Measurements from ENCODE around the gene MPC1.
"Not testable (repeated sequence)": the region's sequence is repeated elsewhere in the genome, so short reads cannot be mapped to it uniquely, and the experiment has no call there.

The MPC1 gene

DNA sequence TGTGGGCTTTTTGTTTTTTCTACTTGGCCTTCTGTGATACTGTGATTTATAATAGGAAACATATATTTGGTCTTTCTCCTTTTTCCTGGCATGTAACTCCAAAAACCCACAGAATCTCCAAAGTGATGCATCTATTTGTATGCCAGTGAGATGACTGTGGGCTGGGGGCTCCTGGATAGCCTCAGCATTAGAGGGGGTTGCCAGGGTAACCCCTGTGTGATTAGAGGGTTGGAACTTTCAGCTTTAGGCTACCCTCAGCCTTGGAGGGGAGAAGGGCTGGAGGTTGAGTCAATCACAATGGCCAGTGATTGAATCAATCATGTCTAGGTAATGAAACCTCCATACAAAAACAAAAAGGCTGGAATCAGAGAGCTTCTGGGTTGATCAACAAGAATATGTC lies 29.8 kb downstream of the MPC1 start:
- no peak for DNase-seq
- Histone ChIP-seq H3K27ac (ENCODE audit: insufficient read depth, low read length, poor library complexity, severe bottlenecking) (no peak overlapping the region), H3K36me3 (ENCODE audit: control insufficient read depth, insufficient read depth, low read length) (no peaks in the 10 kb centered on the region), H3K4me3 (ENCODE audit: insufficient read depth, low read depth, low read length, poor library complexity, severe bottlenecking) (no peak overlapping the region), H3K4me1 (ENCODE audit: control insufficient read depth, insufficient read depth, low read length, poor library complexity, severe bottlenecking) (no peaks in the 10 kb centered on the region), H3K9me3 (ENCODE audit: control insufficient read depth, low read length) (no peaks in the 10 kb centered on the region), H3K27me3 (replicated peaks; ENCODE audit: control insufficient read depth, insufficient read depth, low read length, poor library complexity, severe bottlenecking) (no peaks in the 10 kb centered on the region)

DNA sequence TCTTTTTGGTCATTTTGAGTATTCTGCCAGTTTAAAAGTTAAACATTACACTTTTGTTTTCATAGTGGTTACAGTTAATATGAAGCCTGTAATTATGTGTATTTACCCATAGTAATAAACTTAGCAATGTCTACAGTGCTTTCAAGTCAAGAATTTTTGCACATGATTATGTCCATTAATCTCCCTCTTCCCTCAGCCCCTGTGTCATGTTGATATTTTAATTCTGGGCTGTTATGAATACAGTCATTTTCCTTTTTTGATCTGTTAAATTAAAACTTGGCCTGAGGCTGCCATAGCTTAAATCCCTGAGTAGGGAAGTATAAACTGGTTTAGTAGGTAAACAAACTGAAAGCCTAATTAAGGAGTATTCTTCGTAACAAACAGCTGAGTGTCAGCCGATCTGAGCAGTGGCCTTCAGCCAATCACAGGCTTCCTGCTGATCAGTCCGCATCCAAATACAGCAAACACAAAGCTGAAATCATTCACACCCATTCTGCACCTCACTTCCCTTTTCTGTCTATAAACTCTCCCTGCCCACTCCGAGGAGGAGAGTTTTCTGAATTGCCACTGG lies 30.9 kb downstream of the MPC1 start:
- DNase-seq, result no peak
- Histone ChIP-seq H3K4me1 (ENCODE audit: control insufficient read depth, insufficient read depth, low read length, poor library complexity, severe bottlenecking) (no peaks in the 10 kb centered on the region), H3K27ac (ENCODE audit: insufficient read depth, low read length, poor library complexity, severe bottlenecking) (no peak overlapping the region), H3K4me3 (ENCODE audit: insufficient read depth, low read depth, low read length, poor library complexity, severe bottlenecking) (no peak overlapping the region), H3K9me3 (ENCODE audit: control insufficient read depth, low read length) (no peaks in the 10 kb centered on the region), H3K27me3 (replicated peaks; ENCODE audit: control insufficient read depth, insufficient read depth, low read length, poor library complexity, severe bottlenecking) (no peaks in the 10 kb centered on the region), H3K36me3 (ENCODE audit: control insufficient read depth, insufficient read depth, low read length) (no peaks in the 10 kb centered on the region)

GRCh38 chr6:166348305-166348949 lies 34.3 kb downstream of the MPC1 start:
- Histone ChIP-seq H3K4me1 (ENCODE audit: control insufficient read depth, insufficient read depth, low read length, poor library complexity, severe bottlenecking) (no peaks in the 10 kb centered on the region), H3K27me3 (replicated peaks; ENCODE audit: control insufficient read depth, insufficient read depth, low read length, poor library complexity, severe bottlenecking) (no peaks in the 10 kb centered on the region), H3K4me3 (ENCODE audit: insufficient read depth, low read depth, low read length, poor library complexity, severe bottlenecking) (no peak overlapping the region), H3K9me3 (ENCODE audit: control insufficient read depth, low read length) (no peaks in the 10 kb centered on the region), H3K27ac (ENCODE audit: insufficient read depth, low read length, poor library complexity, severe bottlenecking) (no peak overlapping the region), H3K36me3 (ENCODE audit: control insufficient read depth, insufficient read depth, low read length) (no peaks in the 10 kb centered on the region)
- DNase-seq, result no peak

- Histone ChIP-seq H3K36me3 (ENCODE audit: control insufficient read depth, insufficient read depth, low read length) (no peaks in the 10 kb centered on the region), H3K27me3 (replicated peaks; ENCODE audit: control insufficient read depth, insufficient read depth, low read length, poor library complexity, severe bottlenecking) (no peaks in the 10 kb centered on the region), H3K4me1 (ENCODE audit: control insufficient read depth, insufficient read depth, low read length, poor library complexity, severe bottlenecking) (no peaks in the 10 kb centered on the region), H3K4me3 (ENCODE audit: insufficient read depth, low read depth, low read length, poor library complexity, severe bottlenecking) (no peak overlapping the region), H3K9me3 (ENCODE audit: control insufficient read depth, low read length) (no peaks in the 10 kb centered on the region), H3K27ac (ENCODE audit: insufficient read depth, low read length, poor library complexity, severe bottlenecking) (no peak overlapping the region)
- no peak for DNase-seq
These were observed 35.8 kb downstream of the MPC1 start for GRCh38 chr6:166346965-166347364.

DNA sequence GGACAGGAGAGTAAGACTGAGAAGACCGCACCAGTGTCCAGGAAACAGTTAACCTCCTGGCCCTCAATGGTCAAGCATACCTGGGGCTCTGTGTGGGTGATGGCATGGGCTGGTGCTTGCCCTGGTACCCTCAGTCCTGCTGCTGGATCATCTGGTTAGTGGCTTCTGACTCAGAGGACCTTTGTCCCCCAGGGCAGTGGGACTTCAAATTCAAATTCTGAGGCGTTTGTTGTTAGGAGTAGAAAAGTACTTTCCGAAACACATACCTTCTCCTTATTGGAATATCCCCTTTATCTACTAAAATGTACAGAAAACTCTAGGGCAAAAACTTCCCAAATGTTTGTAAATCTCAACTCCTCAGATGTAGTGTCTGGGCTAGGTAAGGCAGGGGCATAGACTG lies 36.3 kb downstream of the MPC1 start:
- no peaks in the 10 kb centered on the region for H3K4me1 ChIP-seq (ENCODE audit: control insufficient read depth, insufficient read depth, low read length, poor library complexity, severe bottlenecking)
- H3K36me3 ChIP-seq (ENCODE audit: control insufficient read depth, insufficient read depth, low read length), result no peaks in the 10 kb centered on the region
- no peaks in the 10 kb centered on the region for H3K9me3 ChIP-seq (ENCODE audit: control insufficient read depth, low read length)
- DNase-seq, result no peak
- H3K4me3 ChIP-seq (ENCODE audit: insufficient read depth, low read depth, low read length, poor library complexity, severe bottlenecking), result no peak overlapping the region
- no peak overlapping the region for H3K27ac ChIP-seq (ENCODE audit: insufficient read depth, low read length, poor library complexity, severe bottlenecking)
- H3K27me3 ChIP-seq (replicated peaks; ENCODE audit: control insufficient read depth, insufficient read depth, low read length, poor library complexity, severe bottlenecking), result no peaks in the 10 kb centered on the region

DNA sequence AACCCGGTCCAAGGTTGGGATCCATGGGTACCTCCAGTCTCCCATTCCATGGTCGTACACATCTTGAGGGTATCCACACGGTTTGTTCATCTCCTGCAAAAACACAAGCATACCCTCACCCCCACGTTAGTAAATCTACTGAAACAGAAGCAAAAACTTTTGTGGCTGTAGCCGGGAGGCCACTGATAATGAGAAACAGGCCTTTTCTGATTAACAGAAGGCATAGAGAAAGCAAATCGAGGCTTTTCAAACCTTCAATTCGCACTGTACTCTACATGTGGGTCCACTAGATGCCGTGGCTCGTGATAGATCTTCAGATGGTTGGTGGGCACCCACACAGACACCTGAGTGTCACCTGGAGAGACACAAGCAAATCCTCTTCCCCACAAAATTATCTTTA lies 37.1 kb downstream of the MPC1 start:
- H3K4me1 ChIP-seq (ENCODE audit: control insufficient read depth, insufficient read depth, low read length, poor library complexity, severe bottlenecking); H3K36me3 ChIP-seq (ENCODE audit: control insufficient read depth, insufficient read depth, low read length); DNase-seq; H3K27ac ChIP-seq (ENCODE audit: insufficient read depth, low read length, poor library complexity, severe bottlenecking); H3K4me3 ChIP-seq (ENCODE audit: insufficient read depth, low read depth, low read length, poor library complexity, severe bottlenecking); H3K9me3 ChIP-seq (ENCODE audit: control insufficient read depth, low read length); H3K27me3 ChIP-seq (replicated peaks; ENCODE audit: control insufficient read depth, insufficient read depth, low read length, poor library complexity, severe bottlenecking): not testable (repeated sequence)

GRCh38 chr6:166344921-166345320 lies 37.8 kb downstream of the MPC1 start:
- not testable (repeated sequence) for H3K9me3 ChIP-seq (ENCODE audit: control insufficient read depth, low read length); H3K27ac ChIP-seq (ENCODE audit: insufficient read depth, low read length, poor library complexity, severe bottlenecking); H3K36me3 ChIP-seq (ENCODE audit: control insufficient read depth, insufficient read depth, low read length); H3K4me3 ChIP-seq (ENCODE audit: insufficient read depth, low read depth, low read length, poor library complexity, severe bottlenecking); DNase-seq; H3K27me3 ChIP-seq (replicated peaks; ENCODE audit: control insufficient read depth, insufficient read depth, low read length, poor library complexity, severe bottlenecking); H3K4me1 ChIP-seq (ENCODE audit: control insufficient read depth, insufficient read depth, low read length, poor library complexity, severe bottlenecking)

DNA sequence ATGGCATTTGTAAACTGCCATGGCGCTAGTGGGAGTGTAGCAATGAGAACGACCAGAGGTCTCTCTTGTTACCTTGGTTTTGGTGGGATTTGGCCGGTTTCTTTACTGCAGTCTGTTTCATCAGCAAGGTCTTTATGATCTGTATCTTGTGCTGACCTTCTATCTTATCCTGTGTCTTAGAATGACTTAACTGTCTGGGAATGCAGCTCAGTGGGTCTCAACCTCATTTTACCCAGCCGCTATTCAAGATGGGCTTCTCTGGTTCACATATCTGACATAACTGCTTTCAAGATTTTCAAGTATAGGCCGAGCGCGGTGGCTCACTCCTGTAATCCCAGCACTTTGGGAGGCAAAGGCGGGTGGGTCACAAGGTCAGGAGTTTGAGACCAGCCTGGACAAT lies 38.5 kb downstream of the MPC1 start:
- no peak for DNase-seq
- no peaks in the 10 kb centered on the region for H3K36me3 ChIP-seq (ENCODE audit: control insufficient read depth, insufficient read depth, low read length)
- no peaks in the 10 kb centered on the region for H3K27me3 ChIP-seq (replicated peaks; ENCODE audit: control insufficient read depth, insufficient read depth, low read length, poor library complexity, severe bottlenecking)
- no peak overlapping the region for H3K4me3 ChIP-seq (ENCODE audit: insufficient read depth, low read depth, low read length, poor library complexity, severe bottlenecking)
- H3K9me3 ChIP-seq (ENCODE audit: control insufficient read depth, low read length), result no peaks in the 10 kb centered on the region
- no peak overlapping the region for H3K27ac ChIP-seq (ENCODE audit: insufficient read depth, low read length, poor library complexity, severe bottlenecking)
- H3K4me1 ChIP-seq (ENCODE audit: control insufficient read depth, insufficient read depth, low read length, poor library complexity, severe bottlenecking), result peaks cover 4% of the 10 kb centered on the region

DNA sequence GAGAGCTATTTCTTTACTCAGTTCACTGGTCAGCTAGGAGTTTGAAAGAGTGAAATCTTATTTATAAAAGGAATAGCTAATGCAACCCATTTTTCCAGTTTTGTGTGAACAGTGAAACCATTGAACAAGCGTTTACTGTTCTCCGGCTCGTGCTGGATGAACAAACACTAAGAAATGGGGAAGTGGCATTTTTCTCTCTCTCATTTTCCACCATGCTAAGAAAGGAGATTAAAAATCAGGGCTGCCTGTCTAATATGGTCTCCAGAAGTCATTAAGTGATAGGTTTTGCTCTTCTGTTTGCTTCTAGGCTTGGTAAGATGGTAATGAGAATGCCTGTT lies 39.6 kb downstream of the MPC1 start:
- no peak for DNase-seq
- Histone ChIP-seq H3K27ac (ENCODE audit: insufficient read depth, low read length, poor library complexity, severe bottlenecking) (peak overlapping the region; percentile 64), H3K27me3 (replicated peaks; ENCODE audit: control insufficient read depth, insufficient read depth, low read length, poor library complexity, severe bottlenecking) (no peaks in the 10 kb centered on the region), H3K4me3 (ENCODE audit: insufficient read depth, low read depth, low read length, poor library complexity, severe bottlenecking) (peak overlapping the region; percentile 89), H3K4me1 (ENCODE audit: control insufficient read depth, insufficient read depth, low read length, poor library complexity, severe bottlenecking) (peaks cover 4% of the 10 kb centered on the region), H3K9me3 (ENCODE audit: control insufficient read depth, low read length) (no peaks in the 10 kb centered on the region), H3K36me3 (ENCODE audit: control insufficient read depth, insufficient read depth, low read length) (no peaks in the 10 kb centered on the region)

DNA sequence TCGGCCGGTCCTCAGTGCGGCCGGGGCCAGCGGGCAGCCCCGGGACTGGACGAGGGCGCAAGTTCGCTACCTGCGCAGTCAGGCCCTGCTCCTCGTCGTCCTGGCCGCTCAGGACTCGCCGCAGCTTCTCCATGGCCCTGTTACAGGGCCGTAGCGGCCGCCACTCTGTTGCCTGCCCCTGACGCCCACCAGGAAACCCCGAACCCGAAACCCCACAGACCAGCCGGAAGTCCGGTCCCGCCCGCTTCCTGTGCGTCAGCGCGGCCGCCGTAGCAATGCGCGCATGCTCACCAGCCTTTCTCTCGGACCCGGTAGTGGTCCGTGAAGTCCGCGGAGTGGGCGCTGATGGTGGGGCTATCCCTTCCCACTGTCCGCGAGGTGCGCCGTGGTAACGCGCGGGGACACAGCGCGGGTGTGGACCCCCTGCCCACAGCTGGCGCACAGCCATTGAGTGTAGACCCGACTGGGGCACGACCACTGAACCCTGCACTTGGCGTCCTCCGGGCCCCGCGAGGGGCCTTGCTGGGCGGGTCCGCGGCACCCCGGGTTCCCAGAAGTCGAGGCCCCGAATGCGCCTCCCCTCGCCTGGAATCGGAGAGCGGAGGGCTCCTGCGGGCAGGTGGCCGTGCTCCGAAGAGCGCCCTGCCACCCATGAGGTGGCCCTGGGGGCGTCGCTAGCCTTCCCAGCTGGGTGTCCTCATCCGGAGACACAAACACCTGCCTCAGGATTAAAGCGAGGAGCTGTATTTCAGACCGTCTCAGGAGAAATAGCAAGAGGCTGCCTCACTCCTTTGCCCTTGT lies 40.2 kb downstream of the MPC1 start, which contains the start of gene SFT2D1:
Gene SFT2D1 (minus strand): TSS at position 197 of the 801 bp plus-strand sequence. CDS start 64 bp downstream, at position 133.
- Histone ChIP-seq H3K4me1 (ENCODE audit: control insufficient read depth, insufficient read depth, low read length, poor library complexity, severe bottlenecking) (peaks cover 4% of the 10 kb centered on the region), H3K27me3 (replicated peaks; ENCODE audit: control insufficient read depth, insufficient read depth, low read length, poor library complexity, severe bottlenecking) (no peaks in the 10 kb centered on the region), H3K36me3 (ENCODE audit: control insufficient read depth, insufficient read depth, low read length) (no peaks in the 10 kb centered on the region), H3K9me3 (ENCODE audit: control insufficient read depth, low read length) (no peaks in the 10 kb centered on the region), H3K27ac (ENCODE audit: insufficient read depth, low read length, poor library complexity, severe bottlenecking) (peak within 1 kb of the TSS; percentile 64), H3K4me3 (ENCODE audit: insufficient read depth, low read depth, low read length, poor library complexity, severe bottlenecking) (peak within 1 kb of the TSS; percentile 89)
- peak; percentile 40 to 64 (median 55) for DNase-seq
